Pancreas (tissue), 10 donors: ENCODE data around the gene CERKL. TPM values are rescaled to one million over a fixed set of nuclear protein-coding genes. Genes with fewer than 3 reads are reported as not detected.

Source experiments
- ATAC-seq, 4 donors: fragments of 200-7000 bp; cut with Tn5 transposase; one replicate each; pipeline versions ENCODE4 v1.8.0 to v1.9.1; 2020; ENCODE audit warnings: mild to moderate bottlenecking in 4 of 4, moderate library complexity in 4 of 4
- DNase-seq, 6 donors: peaks; one replicate each; pipeline ENCODE4 v3.0.0-alpha.2; 2020
- FAIRE-seq: peaks from 2 replicates; lab custom pipeline; 2012; peaks lifted over from hg19 to GRCh38; lab: Jason Lieb, UNC
- H3K27ac ChIP-seq, 4 donors: fragments of 200-600 bp; sonication (generic); 1 replicate in 3 of 4; 2 replicates in 1 of 4; pipeline versions ENCODE4 v1.5.0 to v1.8.0; 2020
- H3K27me3 ChIP-seq, 4 donors: fragments of 200-600 bp; one replicate each; pipeline ENCODE4 v1.8.0; 2021
- H3K36me3 ChIP-seq, 3 donors: fragments of 200-600 bp; sonication (generic) in 1 of 3; one replicate each; pipeline versions ENCODE4 v1.5.0 to v1.8.0; 2020 to 2021
- H3K4me1 ChIP-seq, 3 donors: fragments of 200-600 bp; one replicate each; pipeline ENCODE4 v1.8.0; 2021
- H3K4me3 ChIP-seq, 4 donors: fragments of 200-600 bp; sonication (generic) in 2 of 4; one replicate each; pipeline versions ENCODE4 v1.5.0 to v1.8.0; 2020 to 2021
- H3K9me3 ChIP-seq, 4 donors: fragments of 200-600 bp; one replicate each; pipeline ENCODE4 v1.8.0; 2021
- WGBS, 2 donors: extraction: QIAGEN DNeasy Blood & Tissue Kit; methylation state at CpG; one replicate each; pipeline ENCODE4 v1.1.7; 2013; 5-methylcytosine and 5-hydroxymethylcytosine counted together
- intact Hi-C, 3 donors: fragments of 100-400 bp; cut with DNase I; formaldehyde crosslinking; loops; one replicate each; pipeline versions ENCODE4 v1.11.1 to v1.14.2; 2022
- polyA plus RNA-seq, 2 donors: library from polyadenylated mRNA; stranded (reverse); fragments of 200-250 nt; gene quantifications; one replicate each; pipeline ENCODE4 v1.2.3, GENCODE V29; 2013
- total RNA-seq, 6 donors: library from RNA; stranded (reverse); fragmentation: NEBNext Ultra II Directional in 4 of 6; extraction: Animal tissue kit (Norgen Biotek cat#: 25700) in 4 of 6; gene quantifications; one replicate each; pipeline versions ENCODE4 v1.2.1 to v1.2.4, GENCODE V29; 2021 to 2023
- TF ChIP-seq, protein P1 (sequence below), 4 donors: fragments of 200-600 bp; sonication (generic) in 3 of 4; IDR thresholded peaks; one replicate each; pipeline versions ENCODE4 v1.5.0 to v1.8.0; 2021; ENCODE audit warnings: antibody characterized with exemption in 4 of 4
- donor health status: healthy with polysubstance abuse.
- donor health status: DM: no; HTN: no; CAD: no; lungs with moderate emphysema.
- donor health status: DM: no; HTN: no; CAD: no.
- donor health status: control.
- donor health status: control.
- donor health status: Bipolar disorder and iron deficiency.
- donor health status: DM: yes; HTN: yes; CAD: no.
- donor health status: DM: no; HTN: no; CAD: no.
- donor health status: DM: no; HTN: no; CAD: no.
- donor health status: DM: yes; HTN: yes; CAD: no.

Gene CERKL
- total and polyA plus RNA-seq, 8 donors: 0.16 to 4.6 (median 0.56) TPM

- FAIRE-seq: no peak
- H3K9me3 ChIP-seq: no peaks in the 10 kb centered on the region
- ATAC-seq: peak in 2 of 4 donors; percentile 62 to 75
- peaks cover 0 to 6% (median 3%) of the 10 kb centered on the region in 3 donors for H3K4me1 ChIP-seq
- no peaks in the 10 kb centered on the region for H3K27me3 ChIP-seq
- WGBS, 2 donors: 35 to 57% methylated on average over 2 of the region's 2 CpGs
- intact Hi-C loops: no loop called here
- TF ChIP-seq, protein P1, sequence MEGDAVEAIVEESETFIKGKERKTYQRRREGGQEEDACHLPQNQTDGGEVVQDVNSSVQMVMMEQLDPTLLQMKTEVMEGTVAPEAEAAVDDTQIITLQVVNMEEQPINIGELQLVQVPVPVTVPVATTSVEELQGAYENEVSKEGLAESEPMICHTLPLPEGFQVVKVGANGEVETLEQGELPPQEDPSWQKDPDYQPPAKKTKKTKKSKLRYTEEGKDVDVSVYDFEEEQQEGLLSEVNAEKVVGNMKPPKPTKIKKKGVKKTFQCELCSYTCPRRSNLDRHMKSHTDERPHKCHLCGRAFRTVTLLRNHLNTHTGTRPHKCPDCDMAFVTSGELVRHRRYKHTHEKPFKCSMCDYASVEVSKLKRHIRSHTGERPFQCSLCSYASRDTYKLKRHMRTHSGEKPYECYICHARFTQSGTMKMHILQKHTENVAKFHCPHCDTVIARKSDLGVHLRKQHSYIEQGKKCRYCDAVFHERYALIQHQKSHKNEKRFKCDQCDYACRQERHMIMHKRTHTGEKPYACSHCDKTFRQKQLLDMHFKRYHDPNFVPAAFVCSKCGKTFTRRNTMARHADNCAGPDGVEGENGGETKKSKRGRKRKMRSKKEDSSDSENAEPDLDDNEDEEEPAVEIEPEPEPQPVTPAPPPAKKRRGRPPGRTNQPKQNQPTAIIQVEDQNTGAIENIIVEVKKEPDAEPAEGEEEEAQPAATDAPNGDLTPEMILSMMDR (IDR thresholded peaks at IDR 0.05): peak in 1 of 4 donors; percentile 9
- H3K27ac ChIP-seq: no peak overlapping the region
- no peak overlapping the region for H3K4me3 ChIP-seq
- peak in 2 of 6 donors; percentile 14 to 21 for DNase-seq
- no peaks in the 10 kb centered on the region for H3K36me3 ChIP-seq
Measured at GRCh38 chr2:181581534-181581933, 75.4 kb downstream of the CERKL start.

DNA sequence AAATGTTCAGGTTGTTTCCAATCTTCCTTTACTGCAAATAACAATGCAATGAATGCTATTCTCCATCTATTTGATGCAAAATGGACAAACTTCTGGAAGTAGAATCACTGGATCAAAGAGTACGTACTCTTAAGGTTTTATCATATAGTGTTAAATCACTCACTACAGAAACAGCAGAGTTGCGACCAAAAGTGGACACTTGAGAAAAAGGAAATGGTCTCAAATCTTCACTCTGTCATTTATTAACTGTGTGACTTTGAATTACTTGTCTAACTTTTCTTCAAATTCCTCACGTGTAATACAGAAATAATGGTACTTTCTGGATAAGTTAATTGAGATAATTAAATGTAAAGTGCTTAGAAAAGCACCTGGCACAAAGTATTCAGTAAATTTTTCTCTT, 78.1 kb downstream of the CERKL start:
- TF ChIP-seq, protein P1 (IDR thresholded peaks at IDR 0.05): no peak
- no peak for DNase-seq
- H3K27me3 ChIP-seq: no peaks in the 10 kb centered on the region
- no peaks in the 10 kb centered on the region for H3K9me3 ChIP-seq
- ATAC-seq: no peak
- no peak overlapping the region for H3K27ac ChIP-seq
- FAIRE-seq: no peak
- H3K36me3 ChIP-seq: no peaks in the 10 kb centered on the region
- WGBS, 2 donors: 52 to 56% methylated on average over 3 of the region's 3 CpGs
- no peaks in the 10 kb centered on the region for H3K4me1 ChIP-seq
- intact Hi-C loops: loop anchor here in 2 of 3 donors (5.0 to 10.0 kb wide), 2 partner anchors 128 to 136 kb away; no protein-coding TSS in a partner anchor
- no peak overlapping the region for H3K4me3 ChIP-seq

DNA sequence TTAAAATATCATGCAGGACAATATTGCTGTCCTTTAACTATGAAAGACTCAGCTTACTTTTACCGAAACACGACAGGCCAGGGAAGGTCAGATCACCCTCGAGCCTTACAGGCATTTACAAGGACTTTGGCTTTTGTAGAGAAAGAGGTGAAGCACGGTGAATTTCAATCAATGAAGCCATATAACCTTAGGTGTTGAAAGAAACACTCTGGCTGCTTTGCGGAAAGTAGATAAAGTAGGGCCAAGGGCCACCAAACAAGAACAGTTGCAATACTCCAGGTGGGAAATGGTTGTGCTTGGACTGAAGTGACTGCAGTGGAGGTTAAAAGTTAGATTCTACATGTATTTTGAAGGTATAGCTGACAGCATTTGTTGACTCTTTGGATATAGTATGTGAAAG, 80.5 kb downstream of the CERKL start:
- DNase-seq (no peak), ATAC-seq (no peak), FAIRE-seq (no peak)
- Histone ChIP-seq H3K4me1 (no peaks in the 10 kb centered on the region), H3K36me3 (no peaks in the 10 kb centered on the region), H3K27me3 (no peaks in the 10 kb centered on the region), H3K4me3 (no peak overlapping the region), H3K27ac (no peak overlapping the region), H3K9me3 (no peaks in the 10 kb centered on the region)
- 76 to 79% methylated on average over 5 of the region's 5 CpGs for WGBS, 2 donors
- TF ChIP-seq, protein P1 (IDR thresholded peaks at IDR 0.05): no peak
- intact Hi-C loops: loop anchor here in 2 of 3 donors (5.0 to 10.0 kb wide), 2 partner anchors 131 to 138 kb away; no protein-coding TSS in a partner anchor

- Histone ChIP-seq H3K27ac (no peak overlapping the region), H3K4me1 (no peaks in the 10 kb centered on the region), H3K4me3 (no peak overlapping the region), H3K9me3 (no peaks in the 10 kb centered on the region), H3K27me3 (no peaks in the 10 kb centered on the region), H3K36me3 (no peaks in the 10 kb centered on the region)
- WGBS, 2 donors: 45 to 62% methylated on average over 2 of the region's 2 CpGs
- no peak for DNase-seq
- intact Hi-C loops: loop anchor here in 2 of 3 donors (5.0 to 10.0 kb wide), 2 partner anchors 132 to 139 kb away; no protein-coding TSS in a partner anchor
- no peak for ATAC-seq
- FAIRE-seq: no peak
- TF ChIP-seq, protein P1 (IDR thresholded peaks at IDR 0.05): no peak
Measured at GRCh38 chr2:181575650-181576025, 81.3 kb downstream of the CERKL start.

DNA sequence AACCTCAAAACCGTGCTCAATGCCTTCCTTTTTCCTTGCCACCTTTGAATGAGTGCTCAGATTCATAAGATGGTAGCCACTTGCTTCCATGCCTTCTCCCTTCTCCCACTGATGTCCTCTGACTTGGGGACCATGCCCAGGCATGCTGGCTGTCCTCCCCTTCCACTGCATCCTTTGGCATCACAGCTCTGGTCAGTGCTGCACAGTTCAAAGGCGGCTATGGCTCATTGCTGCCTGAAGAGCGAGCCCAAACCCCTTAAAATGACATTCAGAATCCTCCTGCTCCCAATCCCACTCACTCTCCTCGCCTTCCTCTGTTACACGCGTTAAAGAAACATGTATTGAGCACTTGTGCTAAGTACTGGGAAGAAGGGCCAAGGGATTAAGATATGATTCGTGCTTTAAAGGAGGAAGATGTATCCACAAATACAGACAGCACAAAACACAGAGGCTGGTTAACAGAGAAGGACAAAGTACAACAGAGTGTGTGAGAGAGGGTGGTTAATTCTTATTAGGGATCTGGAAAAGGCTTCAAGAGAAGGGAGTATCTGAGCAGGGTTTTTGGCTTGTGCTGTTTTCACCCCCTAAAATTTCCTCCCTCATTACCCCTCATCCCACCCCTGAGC, 81.8 kb downstream of the CERKL start:
- ATAC-seq (peak in 2 of 4 donors; percentile 32 to 55), DNase-seq (no peak)
- no peak overlapping the region for H3K4me3 ChIP-seq

More for the DNA sequence above, 81.8 kb downstream of the CERKL start:
- Histone ChIP-seq H3K36me3 (no peaks in the 10 kb centered on the region), H3K27ac (no peak overlapping the region), H3K9me3 (no peaks in the 10 kb centered on the region), H3K27me3 (no peaks in the 10 kb centered on the region), H3K4me1 (no peaks in the 10 kb centered on the region)
- TF ChIP-seq, protein P1 (IDR thresholded peaks at IDR 0.05): no peak
- 66 to 77% methylated on average over 7 of the region's 7 CpGs for WGBS, 2 donors
- intact Hi-C loops: loop anchor here in 2 of 3 donors (5.0 to 10.0 kb wide), 2 partner anchors 132 to 140 kb away; no protein-coding TSS in a partner anchor
- FAIRE-seq: no peak
